H9 (cell line): ENCODE data around the gene SUPT5H. TPM values are rescaled to one million over a fixed set of nuclear protein-coding genes. Genes with fewer than 3 reads are reported as not detected.
A peak's percentile ranks its signal among the peaks of the same experiment; 100 is the strongest.

Source experiments
- DNase-seq: peaks from one replicate; pipeline ENCODE4 v3.0.0-alpha.2; 2017
- H2AFZ ChIP-seq: one replicate; pipeline ENCODE4 v1.6.1; 2013; ENCODE audit warnings: mild to moderate bottlenecking, low read length, control low read depth, moderate library complexity
- H2AK5ac ChIP-seq: 2 replicates; pipeline ENCODE4 v1.6.1; 2013; ENCODE audit warnings: low read length, control low read depth, mixed read lengths; ENCODE audit not compliant: insufficient read length
- H2BK120ac ChIP-seq: one replicate; pipeline ENCODE4 v1.6.1; 2013; ENCODE audit warnings: low read depth, mild to moderate bottlenecking, low read length, control low read depth, inconsistent platforms; ENCODE audit not compliant: poor library complexity, severe bottlenecking
- H2BK12ac ChIP-seq: 2 replicates; pipeline ENCODE4 v1.6.1; 2013; ENCODE audit warnings: low read length, control low read depth, mixed read lengths, low read depth; ENCODE audit not compliant: insufficient read length
- H2BK15ac ChIP-seq: 2 replicates; pipeline ENCODE4 v1.6.1; 2013; ENCODE audit warnings: low read depth, low read length, control low read depth
- H2BK20ac ChIP-seq: one replicate; pipeline ENCODE4 v1.6.1; 2013; ENCODE audit warnings: low read depth, mild to moderate bottlenecking, low read length, control low read depth, inconsistent platforms; ENCODE audit not compliant: poor library complexity, severe bottlenecking
- H2BK5ac ChIP-seq: 2 replicates; pipeline ENCODE4 v1.6.1; 2013; ENCODE audit warnings: low read length, control low read depth, mixed read lengths; ENCODE audit not compliant: insufficient read length
- H3K14ac ChIP-seq: 2 replicates; pipeline ENCODE4 v1.6.1; 2013; ENCODE audit warnings: low read length, control low read depth; ENCODE audit not compliant: insufficient read depth
- H3K18ac ChIP-seq: 2 replicates; pipeline ENCODE4 v1.6.1; 2013; ENCODE audit warnings: low read depth, mild to moderate bottlenecking, mixed read lengths, low read length, control low read depth; ENCODE audit not compliant: insufficient read length
- H3K23ac ChIP-seq: 2 replicates; pipeline ENCODE4 v1.6.1; 2013; ENCODE audit warnings: low read length, control low read depth, mixed read lengths, low read depth; ENCODE audit not compliant: insufficient read length
- H3K23me2 ChIP-seq: 2 replicates; pipeline ENCODE4 v1.6.1; 2013; ENCODE audit warnings: low read depth, mild to moderate bottlenecking, mixed read lengths, low read length, control low read depth; ENCODE audit not compliant: insufficient read length, poor library complexity, severe bottlenecking
- H3K27ac ChIP-seq: 2 replicates; pipeline ENCODE4 v1.5.1; 2013; ENCODE audit warnings: low read length, control low read depth, mixed read lengths, low read depth; ENCODE audit not compliant: insufficient read length
- H3K27me3 ChIP-seq: 2 replicates; pipeline ENCODE4 v1.6.1; 2013; ENCODE audit warnings: low read length, control low read depth, inconsistent platforms; ENCODE audit not compliant: insufficient read depth
- H3K4ac ChIP-seq: 2 replicates; pipeline ENCODE4 v1.6.1; 2013; ENCODE audit warnings: low read depth, mild to moderate bottlenecking, control low read depth, inconsistent platforms, low read length, moderate library complexity
- H3K4me1 ChIP-seq: 2 replicates; pipeline ENCODE4 v1.6.1; 2013; ENCODE audit warnings: low read length, control low read depth, inconsistent platforms; ENCODE audit not compliant: insufficient read depth
- H3K4me2 ChIP-seq: 2 replicates; pipeline ENCODE4 v1.6.1; 2013; ENCODE audit warnings: low read length, control low read depth, mixed read lengths; ENCODE audit not compliant: insufficient read length, insufficient read depth
- H3K56ac ChIP-seq: 2 replicates; pipeline ENCODE4 v1.6.1; 2013; ENCODE audit warnings: low read depth, mild to moderate bottlenecking, mixed read lengths, low read length, control low read depth; ENCODE audit not compliant: insufficient read length
- H3K79me1 ChIP-seq: 2 replicates; pipeline ENCODE4 v1.6.1; 2013; ENCODE audit warnings: low read depth, mild to moderate bottlenecking, moderate library complexity, low read length, control low read depth, inconsistent platforms; ENCODE audit not compliant: insufficient read depth, poor library complexity, severe bottlenecking
- H3K79me2 ChIP-seq: 2 replicates; pipeline ENCODE4 v1.6.1; 2013; ENCODE audit warnings: low read length, control low read depth, inconsistent platforms; ENCODE audit not compliant: insufficient read depth
- H3K9ac ChIP-seq: 2 replicates; pipeline ENCODE4 v1.6.1; 2013; ENCODE audit warnings: low read length, control low read depth, mixed read lengths; ENCODE audit not compliant: insufficient read length; ENCODE audit errors: extremely low read depth
- H3K9me3 ChIP-seq: one replicate; pipeline ENCODE4 v1.6.1; 2013; ENCODE audit warnings: low read depth, low read length, inconsistent platforms; ENCODE audit not compliant: control insufficient read depth
- H3T11ph ChIP-seq: one replicate; pipeline ENCODE4 v1.6.1; 2013; ENCODE audit warnings: mild to moderate bottlenecking, low read length, control low read depth, inconsistent platforms
- H4K20me1 ChIP-seq: one replicate; pipeline ENCODE4 v1.6.1; 2013; ENCODE audit not compliant: control insufficient read depth, insufficient read length, insufficient read depth
- H4K5ac ChIP-seq: 2 replicates; pipeline ENCODE4 v1.6.1; 2013; ENCODE audit warnings: low read depth, mild to moderate bottlenecking, mixed read lengths, low read length, control low read depth; ENCODE audit not compliant: insufficient read length
- H4K8ac ChIP-seq: replicated peaks from 2 replicates; pipeline ENCODE4 v1.6.1; 2013; ENCODE audit warnings: low read length, control low read depth, mixed read lengths, low read depth; ENCODE audit not compliant: insufficient read length
- H4K91ac ChIP-seq: 2 replicates; pipeline ENCODE4 v1.6.1; 2013; ENCODE audit warnings: low read depth, mild to moderate bottlenecking, moderate library complexity, mixed read lengths, low read length, control low read depth; ENCODE audit not compliant: insufficient read length
- H3K27ac Mint-ChIP-seq, 3 experiments: 2 replicates in 2 of 3; 3 replicates in 1 of 3; pipeline ENCODE4 v1.8.0; 2020 to 2021; ENCODE audit warnings: mixed read lengths in 3 of 3, mild to moderate bottlenecking in 1 of 3, moderate library complexity in 1 of 3
- H3K27me3 Mint-ChIP-seq: 2 replicates; pipeline ENCODE4 v1.8.0; 2021; ENCODE audit warnings: low read depth, mild to moderate bottlenecking, moderate library complexity, mixed read lengths
- H3K36me3 Mint-ChIP-seq, 3 experiments: 2 replicates in 2 of 3; 3 replicates in 1 of 3; pipeline ENCODE4 v1.8.0; 2020 to 2021; ENCODE audit warnings: low read depth in 3 of 3, mixed read lengths in 3 of 3; ENCODE audit not compliant: insufficient read depth in 1 of 3
- H3K4me1 Mint-ChIP-seq, 2 experiments: 2 replicates each; pipeline ENCODE4 v1.8.0; 2020; ENCODE audit warnings: mixed read lengths in 2 of 2
- H3K4me3 Mint-ChIP-seq, 2 experiments: 2 replicates in 1 of 2; 3 replicates in 1 of 2; pipeline ENCODE4 v1.8.0; 2020 to 2021; ENCODE audit warnings: mild to moderate bottlenecking in 2 of 2, mixed read lengths in 2 of 2, moderate library complexity in 1 of 2
- H3K9me3 Mint-ChIP-seq, 2 experiments: 2 replicates in 1 of 2; 3 replicates in 1 of 2; pipeline ENCODE4 v1.8.0; 2020; ENCODE audit warnings: mild to moderate bottlenecking in 2 of 2, mixed read lengths in 2 of 2, moderate library complexity in 1 of 2
- WGBS: extraction: QIAGEN DNeasy Blood & Tissue Kit; methylation state at CpG from one replicate; pipeline ENCODE4 v1.1.7; 2013; ENCODE audit warnings: missing lambda C conversion rate, low lambda C conversion rate, mixed read lengths; ENCODE audit not compliant: insufficient read length; ENCODE audit errors: extremely low coverage; 5-methylcytosine and 5-hydroxymethylcytosine counted together
- total RNA-seq: library from RNA; stranded (reverse); gene quantifications from 2 replicates; pipeline ENCODE4 v1.2.1, GENCODE V29; 2021
- TF ChIP-seq, protein P1 (sequence below): fragments of 200-600 bp; sonication (generic); conservative IDR thresholded peaks from 3 replicates; pipeline ENCODE4 v1.8.0; 2021; ENCODE audit warnings: antibody characterized with exemption, mild to moderate bottlenecking

SUPT5H gene
- total RNA-seq, 1 experiment from 2014 or later: 145 TPM

DNA sequence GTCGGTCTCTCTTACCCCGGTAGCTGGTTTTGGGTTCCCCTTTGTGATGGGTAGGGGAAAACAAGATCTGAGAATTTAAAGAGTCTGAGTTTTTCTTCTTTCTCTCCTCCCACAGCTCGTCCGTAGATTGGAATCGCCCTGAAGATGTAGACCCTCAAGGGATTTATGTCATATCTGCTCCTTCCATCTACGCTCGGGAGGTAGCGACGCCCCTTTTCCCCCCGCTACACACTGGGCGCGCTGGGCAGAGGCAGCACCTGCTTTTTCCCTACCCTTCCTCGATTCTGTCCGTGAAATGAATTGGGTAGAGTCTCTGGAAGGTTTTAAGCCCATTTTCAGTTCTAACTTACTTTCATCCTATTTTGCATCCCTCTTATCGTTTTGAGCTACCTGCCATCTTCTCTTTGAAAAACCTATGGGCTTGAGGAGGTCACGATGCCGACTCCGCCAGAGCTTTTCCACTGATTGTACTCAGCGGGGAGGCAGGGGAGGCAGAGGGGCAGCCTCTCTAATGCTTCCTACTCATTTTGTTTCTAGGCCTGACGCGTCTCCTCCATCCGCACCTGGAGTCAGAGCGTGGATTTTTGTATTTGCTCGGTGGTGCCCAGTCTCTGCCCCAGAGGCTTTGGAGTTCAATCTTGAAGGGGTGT, 62.5 kb downstream of the SUPT5H start:
- WGBS: no CpG with 5 or more reads among the region's 24 CpGs

More for the DNA sequence above, 62.5 kb downstream of the SUPT5H start:
- no peak overlapping the region for H2BK120ac ChIP-seq
- no peak overlapping the region for H3K9ac ChIP-seq
- H3K27me3 ChIP-seq: peaks cover 19% of the 10 kb centered on the region; the same call in 1 of the 2 replicates
- H4K5ac ChIP-seq: no peak overlapping the region
- H3K23me2 ChIP-seq: peaks cover 10% of the 10 kb centered on the region
- peak overlapping the region; percentile 74 for H3K4me2 ChIP-seq
- H3K14ac ChIP-seq: no peak overlapping the region
- H3K79me2 ChIP-seq: no peaks in the 10 kb centered on the region
- H3K27ac ChIP-seq: no peak overlapping the region
- no peak overlapping the region for H3K18ac ChIP-seq
- no peak overlapping the region for H3T11ph ChIP-seq
- no peak overlapping the region for H4K8ac ChIP-seq
- no peak for DNase-seq
- no peaks in the 10 kb centered on the region for H3K79me1 ChIP-seq
- no peaks in the 10 kb centered on the region for H4K20me1 ChIP-seq
- no peak overlapping the region for H3K27ac Mint-ChIP-seq
- H3K27me3 Mint-ChIP-seq: peaks cover 86% of the 10 kb centered on the region
- peaks cover 9 to 10% of the 10 kb centered on the region in 2 experiments for H3K4me1 Mint-ChIP-seq
- H4K91ac ChIP-seq: no peak overlapping the region
- H3K4ac ChIP-seq: no peak overlapping the region
- H3K56ac ChIP-seq: no peak overlapping the region
- H2AFZ ChIP-seq: no peak overlapping the region
- H3K4me3 Mint-ChIP-seq: peak overlapping the region; percentile 72 to 83
- no peaks in the 10 kb centered on the region for H3K4me1 ChIP-seq
- no peak overlapping the region for H2BK20ac ChIP-seq
- H3K9me3 Mint-ChIP-seq: peaks cover 11 to 15% of the 10 kb centered on the region in 2 experiments; a peak in 4 of 5 replicates
- H2BK5ac ChIP-seq: no peak overlapping the region
- H3K36me3 Mint-ChIP-seq: peaks cover 0 to 11% (median 3%) of the 10 kb centered on the region in 3 experiments; a peak in 3 of 7 replicates
- TF ChIP-seq, protein P1, sequence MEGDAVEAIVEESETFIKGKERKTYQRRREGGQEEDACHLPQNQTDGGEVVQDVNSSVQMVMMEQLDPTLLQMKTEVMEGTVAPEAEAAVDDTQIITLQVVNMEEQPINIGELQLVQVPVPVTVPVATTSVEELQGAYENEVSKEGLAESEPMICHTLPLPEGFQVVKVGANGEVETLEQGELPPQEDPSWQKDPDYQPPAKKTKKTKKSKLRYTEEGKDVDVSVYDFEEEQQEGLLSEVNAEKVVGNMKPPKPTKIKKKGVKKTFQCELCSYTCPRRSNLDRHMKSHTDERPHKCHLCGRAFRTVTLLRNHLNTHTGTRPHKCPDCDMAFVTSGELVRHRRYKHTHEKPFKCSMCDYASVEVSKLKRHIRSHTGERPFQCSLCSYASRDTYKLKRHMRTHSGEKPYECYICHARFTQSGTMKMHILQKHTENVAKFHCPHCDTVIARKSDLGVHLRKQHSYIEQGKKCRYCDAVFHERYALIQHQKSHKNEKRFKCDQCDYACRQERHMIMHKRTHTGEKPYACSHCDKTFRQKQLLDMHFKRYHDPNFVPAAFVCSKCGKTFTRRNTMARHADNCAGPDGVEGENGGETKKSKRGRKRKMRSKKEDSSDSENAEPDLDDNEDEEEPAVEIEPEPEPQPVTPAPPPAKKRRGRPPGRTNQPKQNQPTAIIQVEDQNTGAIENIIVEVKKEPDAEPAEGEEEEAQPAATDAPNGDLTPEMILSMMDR: no peak
- no peaks in the 10 kb centered on the region for H3K9me3 ChIP-seq
- no peak overlapping the region for H2AK5ac ChIP-seq
- no peak overlapping the region for H3K23ac ChIP-seq
- H2BK12ac ChIP-seq: no peak overlapping the region
- no peak overlapping the region for H2BK15ac ChIP-seq
